ENCODE results near the gene MYL6B.

Gene MYL6B

GRCh38 chr12:56159482-56160192, 7.2 kb downstream of the MYL6B start:
- H2AFZ ChIP-seq (ENCODE audit: low read depth) = no peak overlapping the region
- H3K36me3 ChIP-seq (ENCODE audit: insufficient read depth) = peaks cover 31% of the 10 kb centered on the region; the same call in 1 of the 2 replicates
- H4K20me1 ChIP-seq (ENCODE audit: insufficient read depth) = no peaks in the 10 kb centered on the region
- H3K4me3 ChIP-seq (IDR thresholded peaks at IDR 0.05; ENCODE audit: insufficient read depth, low read depth, low read length) = peak overlapping the region; percentile 55
- peak overlapping the region; percentile 82; the same call in 1 of the 2 replicates for H3K9ac ChIP-seq
- peaks cover 35% of the 10 kb centered on the region for H3K79me2 ChIP-seq (ENCODE audit: insufficient read depth, low read depth)
- TF ChIP-seq, protein P1, sequence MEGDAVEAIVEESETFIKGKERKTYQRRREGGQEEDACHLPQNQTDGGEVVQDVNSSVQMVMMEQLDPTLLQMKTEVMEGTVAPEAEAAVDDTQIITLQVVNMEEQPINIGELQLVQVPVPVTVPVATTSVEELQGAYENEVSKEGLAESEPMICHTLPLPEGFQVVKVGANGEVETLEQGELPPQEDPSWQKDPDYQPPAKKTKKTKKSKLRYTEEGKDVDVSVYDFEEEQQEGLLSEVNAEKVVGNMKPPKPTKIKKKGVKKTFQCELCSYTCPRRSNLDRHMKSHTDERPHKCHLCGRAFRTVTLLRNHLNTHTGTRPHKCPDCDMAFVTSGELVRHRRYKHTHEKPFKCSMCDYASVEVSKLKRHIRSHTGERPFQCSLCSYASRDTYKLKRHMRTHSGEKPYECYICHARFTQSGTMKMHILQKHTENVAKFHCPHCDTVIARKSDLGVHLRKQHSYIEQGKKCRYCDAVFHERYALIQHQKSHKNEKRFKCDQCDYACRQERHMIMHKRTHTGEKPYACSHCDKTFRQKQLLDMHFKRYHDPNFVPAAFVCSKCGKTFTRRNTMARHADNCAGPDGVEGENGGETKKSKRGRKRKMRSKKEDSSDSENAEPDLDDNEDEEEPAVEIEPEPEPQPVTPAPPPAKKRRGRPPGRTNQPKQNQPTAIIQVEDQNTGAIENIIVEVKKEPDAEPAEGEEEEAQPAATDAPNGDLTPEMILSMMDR (conservative IDR thresholded peaks at IDR 0.05; ENCODE audit: low read depth, low read length) = no peak
- peak overlapping the region; percentile 97 for H3K4me2 ChIP-seq
- H3K27ac ChIP-seq = peak overlapping the region; percentile 69; the same call in 1 of the 2 replicates
- H3K4me1 ChIP-seq (ENCODE audit: low read depth, poor library complexity, severe bottlenecking) = peaks cover 34% of the 10 kb centered on the region
- no peaks in the 10 kb centered on the region for H3K27me3 ChIP-seq (ENCODE audit: insufficient read depth, low read depth)

DNA sequence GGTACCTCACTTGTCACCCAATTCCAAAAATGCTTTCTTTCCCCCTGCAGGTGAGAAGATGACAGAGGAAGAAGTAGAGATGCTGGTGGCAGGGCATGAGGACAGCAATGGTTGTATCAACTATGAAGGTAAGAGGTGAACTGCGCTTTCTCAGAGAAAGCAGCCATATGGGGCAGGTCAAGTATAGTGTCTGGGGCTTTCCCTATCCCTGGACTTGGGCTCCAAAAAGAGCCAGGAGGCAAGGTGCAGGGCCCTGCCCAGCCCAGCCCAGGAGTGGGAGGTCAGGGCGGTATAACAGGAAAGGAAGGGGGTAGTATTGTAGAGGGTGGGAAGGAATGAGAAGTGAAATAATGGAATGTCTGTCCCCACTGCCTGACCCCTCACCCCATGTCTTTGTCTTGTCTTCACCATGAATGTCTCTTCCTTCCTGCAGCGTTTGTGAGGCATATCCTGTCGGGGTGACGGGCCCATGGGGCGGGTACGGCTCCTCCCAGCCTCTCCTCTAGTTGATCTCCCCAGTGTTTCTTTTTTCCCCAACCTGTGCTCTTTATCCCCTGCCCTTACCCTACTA, 7.9 kb downstream of the MYL6B start:
- Histone ChIP-seq H3K4me2 (peak overlapping the region; percentile 97), H3K4me1 (ENCODE audit: low read depth, poor library complexity, severe bottlenecking) (peaks cover 34% of the 10 kb centered on the region), H3K4me3 (IDR thresholded peaks at IDR 0.05; ENCODE audit: insufficient read depth, low read depth, low read length) (no peak overlapping the region), H3K27ac (no peak overlapping the region; the same call in 1 of the 2 replicates), H3K36me3 (ENCODE audit: insufficient read depth) (peaks cover 31% of the 10 kb centered on the region; the same call in 1 of the 2 replicates), H3K79me2 (ENCODE audit: insufficient read depth, low read depth) (peaks cover 35% of the 10 kb centered on the region), H2AFZ (ENCODE audit: low read depth) (no peak overlapping the region), H3K9ac (peak overlapping the region; percentile 82; the same call in 1 of the 2 replicates), H3K27me3 (ENCODE audit: insufficient read depth, low read depth) (no peaks in the 10 kb centered on the region), H4K20me1 (ENCODE audit: insufficient read depth) (no peaks in the 10 kb centered on the region)
- TF ChIP-seq, protein P1 (conservative IDR thresholded peaks at IDR 0.05; ENCODE audit: low read depth, low read length) = no peak

DNA sequence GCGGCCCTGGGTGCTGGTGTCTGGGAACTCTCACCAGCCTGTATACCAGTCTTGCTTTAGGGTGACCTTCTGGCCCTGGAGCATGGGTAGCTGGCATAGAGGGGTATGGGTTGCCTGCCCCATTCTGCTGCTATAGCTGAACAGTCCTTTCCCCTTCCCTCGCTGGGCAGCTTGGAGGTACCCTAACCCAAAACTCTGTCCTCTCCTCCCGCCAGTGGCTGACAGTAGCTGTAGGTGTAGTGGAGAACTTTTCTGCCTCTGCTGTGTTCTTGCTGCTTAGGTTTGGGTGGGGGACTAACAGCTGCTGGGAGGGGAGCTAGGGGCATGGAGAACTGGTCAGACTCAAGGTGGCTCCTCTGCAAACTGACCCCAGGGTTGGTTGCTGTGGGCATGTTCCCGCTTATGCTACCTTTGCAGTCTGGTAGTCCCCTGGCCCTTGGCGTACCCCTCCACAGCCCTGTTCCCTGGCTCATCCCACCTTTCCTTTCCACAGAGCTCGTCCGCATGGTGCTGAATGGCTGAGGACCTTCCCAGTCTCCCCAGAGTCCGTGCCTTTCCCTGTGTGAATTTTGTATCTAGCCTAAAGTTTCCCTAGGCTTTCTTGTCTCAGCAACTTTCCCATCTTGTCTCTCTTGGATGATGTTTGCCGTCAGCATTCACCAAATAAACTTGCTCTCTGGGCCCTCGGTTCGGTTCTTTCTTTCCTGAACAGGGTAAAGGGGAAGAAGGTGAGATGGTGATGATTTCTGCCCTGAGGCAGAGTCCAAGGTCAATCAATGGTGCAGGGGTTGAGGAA, 8.7 kb downstream of the MYL6B start:
- TF ChIP-seq, protein P1 (conservative IDR thresholded peaks at IDR 0.05; ENCODE audit: low read depth, low read length) = peak; percentile 9; the same call in 1 of the 2 replicates
- Histone ChIP-seq H3K36me3 (ENCODE audit: insufficient read depth) (peaks cover 31% of the 10 kb centered on the region; the same call in 1 of the 2 replicates), H2AFZ (ENCODE audit: low read depth) (no peak overlapping the region), H3K4me3 (IDR thresholded peaks at IDR 0.05; ENCODE audit: insufficient read depth, low read depth, low read length) (no peak overlapping the region), H4K20me1 (ENCODE audit: insufficient read depth) (no peaks in the 10 kb centered on the region), H3K27me3 (ENCODE audit: insufficient read depth, low read depth) (no peaks in the 10 kb centered on the region), H3K79me2 (ENCODE audit: insufficient read depth, low read depth) (peaks cover 35% of the 10 kb centered on the region), H3K4me2 (no peak overlapping the region; the same call in 1 of the 2 replicates), H3K27ac (no peak overlapping the region), H3K9ac (no peak overlapping the region), H3K4me1 (ENCODE audit: low read depth, poor library complexity, severe bottlenecking) (peaks cover 34% of the 10 kb centered on the region)

DNA sequence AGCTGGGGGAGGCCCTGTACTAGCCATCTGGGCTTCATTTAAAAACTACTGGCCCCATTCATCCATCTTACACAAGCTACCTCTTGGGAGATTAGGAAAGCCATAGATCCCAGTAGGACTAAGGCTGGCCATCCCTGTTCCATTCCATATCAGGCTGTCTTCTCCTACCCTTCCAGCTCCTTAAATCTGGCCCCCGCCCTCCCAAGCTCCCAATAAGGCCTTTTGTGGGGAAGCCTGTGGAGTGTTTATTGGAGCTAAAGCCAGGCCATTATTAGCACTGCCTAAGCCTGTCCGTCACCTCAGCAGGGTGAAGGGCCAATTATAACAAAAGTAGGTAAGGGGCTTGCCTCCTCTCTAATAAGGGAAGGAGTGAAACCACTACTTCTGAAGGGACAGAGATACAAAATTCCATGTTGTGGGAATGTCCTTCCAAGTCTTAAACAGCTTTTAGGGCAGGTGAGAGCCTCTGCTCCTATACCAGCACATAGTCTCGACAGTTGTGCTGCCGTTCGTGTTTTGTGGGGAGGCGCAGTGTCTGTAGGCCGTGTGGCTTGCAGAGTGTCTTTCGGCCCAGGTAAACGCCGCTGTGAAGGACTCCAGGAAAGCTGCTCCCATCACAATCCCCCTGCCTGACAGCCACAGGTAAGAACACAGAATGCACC, 9.4 kb downstream of the MYL6B start:
- no peak overlapping the region for H3K4me2 ChIP-seq
- H3K4me1 ChIP-seq (ENCODE audit: low read depth, poor library complexity, severe bottlenecking) = peaks cover 30% of the 10 kb centered on the region
- H3K27me3 ChIP-seq (ENCODE audit: insufficient read depth, low read depth) = no peaks in the 10 kb centered on the region
- H3K27ac ChIP-seq = no peak overlapping the region
- H3K9ac ChIP-seq = no peak overlapping the region
- TF ChIP-seq, protein P1 (conservative IDR thresholded peaks at IDR 0.05; ENCODE audit: low read depth, low read length) = no peak; the same call in 1 of the 2 replicates
- no peak overlapping the region for H3K4me3 ChIP-seq (IDR thresholded peaks at IDR 0.05; ENCODE audit: insufficient read depth, low read depth, low read length)
- no peaks in the 10 kb centered on the region for H4K20me1 ChIP-seq (ENCODE audit: insufficient read depth)
- peaks cover 35% of the 10 kb centered on the region; the same call in 1 of the 2 replicates for H3K36me3 ChIP-seq (ENCODE audit: insufficient read depth)
- H3K79me2 ChIP-seq (ENCODE audit: insufficient read depth, low read depth) = peaks cover 35% of the 10 kb centered on the region
- H2AFZ ChIP-seq (ENCODE audit: low read depth) = no peak overlapping the region

All from KMS-11 (cell line).